Adrenal gland (tissue), 5 donors: ENCODE data around the gene CNTN3.

ENCODE experiments used
- CTCF ChIP-seq, 6 experiments: fragments of 450-650 bp in 4 of 6; fragments of 200-600 bp in 2 of 6; sonication (generic) in 1 of 6; IDR thresholded peaks; 1 replicate in 5 of 6; 2 replicates in 1 of 6; pipeline versions ENCODE4 v1.5.1 to v1.8.0; 2016 to 2021; ENCODE audit warnings: antibody characterized with exemption in 6 of 6, mild to moderate bottlenecking in 2 of 6, moderate library complexity in 1 of 6
- POLR2A ChIP-seq, 2 donors: fragments of 450-650 bp; IDR thresholded peaks; one replicate each; pipeline ENCODE4 v1.6.1; 2017; ENCODE audit warnings: antibody characterized with exemption in 2 of 2, mild to moderate bottlenecking in 2 of 2, moderate library complexity in 1 of 2
- donor health status: DM: no; HTN: no; CAD: no.

GRCh38 chr3:74661672-74662071 lies 47.2 kb upstream of the CNTN3 start:
- no peak for TF ChIP-seq CTCF (IDR thresholded peaks at IDR 0.05)
- no peak for TF ChIP-seq POLR2A (IDR thresholded peaks at IDR 0.05)
